ENCODE measurements around the gene RIPK1.

DNA sequence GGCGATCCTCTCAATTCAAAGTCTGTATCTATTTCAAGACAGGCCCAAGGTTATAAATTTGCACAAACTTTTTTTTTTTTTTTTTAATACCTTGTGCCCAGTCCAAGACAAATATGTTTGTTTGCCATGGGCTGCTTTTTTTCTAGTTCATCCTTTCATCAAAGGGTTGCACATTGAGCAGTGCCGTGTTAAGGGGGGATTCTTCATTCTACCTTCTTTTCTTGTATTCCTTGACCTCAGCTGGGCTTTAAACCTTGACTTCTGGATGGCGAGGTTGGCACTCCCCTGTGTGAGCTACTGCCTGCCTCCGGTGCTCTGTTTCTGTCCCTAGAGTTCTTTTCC is 7.4 kb downstream of the RIPK1 start:
- TF ChIP-seq EZH2 (IDR thresholded peaks at IDR 0.05; ENCODE audit: borderline replicate concordance, control insufficient read depth, low read depth, low read length) (no peak), NFYB (IDR thresholded peaks at IDR 0.05; ENCODE audit: insufficient read depth, low read depth, low read length) (no peak), RFX5 (IDR thresholded peaks at IDR 0.05; ENCODE audit: low read depth, low read length) (no peak), SIX5 (IDR thresholded peaks at IDR 0.05; ENCODE audit: low read depth, low read length, severe bottlenecking) (no peak), CEBPB (IDR thresholded peaks at IDR 0.05; ENCODE audit: borderline replicate concordance in 1 of 2, low read depth in 2 of 2, low read length in 2 of 2) (no peak), POLR2A (IDR thresholded peaks at IDR 0.05; ENCODE audit: low read depth, low read length) (no peak), MTA3 (IDR thresholded peaks at IDR 0.05; ENCODE audit: borderline replicate concordance, low read length) (no peak), JUND (IDR thresholded peaks at IDR 0.05; ENCODE audit: low read depth, low read length) (no peak), JUNB (IDR thresholded peaks at IDR 0.05) (no peak), TARDBP (IDR thresholded peaks at IDR 0.05; ENCODE audit: borderline replicate concordance) (no peak)
- TF ChIP-seq, protein P1, sequence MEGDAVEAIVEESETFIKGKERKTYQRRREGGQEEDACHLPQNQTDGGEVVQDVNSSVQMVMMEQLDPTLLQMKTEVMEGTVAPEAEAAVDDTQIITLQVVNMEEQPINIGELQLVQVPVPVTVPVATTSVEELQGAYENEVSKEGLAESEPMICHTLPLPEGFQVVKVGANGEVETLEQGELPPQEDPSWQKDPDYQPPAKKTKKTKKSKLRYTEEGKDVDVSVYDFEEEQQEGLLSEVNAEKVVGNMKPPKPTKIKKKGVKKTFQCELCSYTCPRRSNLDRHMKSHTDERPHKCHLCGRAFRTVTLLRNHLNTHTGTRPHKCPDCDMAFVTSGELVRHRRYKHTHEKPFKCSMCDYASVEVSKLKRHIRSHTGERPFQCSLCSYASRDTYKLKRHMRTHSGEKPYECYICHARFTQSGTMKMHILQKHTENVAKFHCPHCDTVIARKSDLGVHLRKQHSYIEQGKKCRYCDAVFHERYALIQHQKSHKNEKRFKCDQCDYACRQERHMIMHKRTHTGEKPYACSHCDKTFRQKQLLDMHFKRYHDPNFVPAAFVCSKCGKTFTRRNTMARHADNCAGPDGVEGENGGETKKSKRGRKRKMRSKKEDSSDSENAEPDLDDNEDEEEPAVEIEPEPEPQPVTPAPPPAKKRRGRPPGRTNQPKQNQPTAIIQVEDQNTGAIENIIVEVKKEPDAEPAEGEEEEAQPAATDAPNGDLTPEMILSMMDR (IDR thresholded peaks at IDR 0.05 in 2 of 3, conservative IDR thresholded peaks at IDR 0.05 in 1 of 3; ENCODE audit: control insufficient read depth in 2 of 3, extremely low read depth in 1 of 3, insufficient read depth in 1 of 3, low read depth in 3 of 3, low read length in 3 of 3) = no peak
- TF ChIP-seq, protein P2, sequence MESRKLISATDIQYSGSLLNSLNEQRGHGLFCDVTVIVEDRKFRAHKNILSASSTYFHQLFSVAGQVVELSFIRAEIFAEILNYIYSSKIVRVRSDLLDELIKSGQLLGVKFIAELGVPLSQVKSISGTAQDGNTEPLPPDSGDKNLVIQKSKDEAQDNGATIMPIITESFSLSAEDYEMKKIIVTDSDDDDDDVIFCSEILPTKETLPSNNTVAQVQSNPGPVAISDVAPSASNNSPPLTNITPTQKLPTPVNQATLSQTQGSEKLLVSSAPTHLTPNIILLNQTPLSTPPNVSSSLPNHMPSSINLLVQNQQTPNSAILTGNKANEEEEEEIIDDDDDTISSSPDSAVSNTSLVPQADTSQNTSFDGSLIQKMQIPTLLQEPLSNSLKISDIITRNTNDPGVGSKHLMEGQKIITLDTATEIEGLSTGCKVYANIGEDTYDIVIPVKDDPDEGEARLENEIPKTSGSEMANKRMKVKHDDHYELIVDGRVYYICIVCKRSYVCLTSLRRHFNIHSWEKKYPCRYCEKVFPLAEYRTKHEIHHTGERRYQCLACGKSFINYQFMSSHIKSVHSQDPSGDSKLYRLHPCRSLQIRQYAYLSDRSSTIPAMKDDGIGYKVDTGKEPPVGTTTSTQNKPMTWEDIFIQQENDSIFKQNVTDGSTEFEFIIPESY (IDR thresholded peaks at IDR 0.05) = no peak
- TF ChIP-seq, protein P3, sequence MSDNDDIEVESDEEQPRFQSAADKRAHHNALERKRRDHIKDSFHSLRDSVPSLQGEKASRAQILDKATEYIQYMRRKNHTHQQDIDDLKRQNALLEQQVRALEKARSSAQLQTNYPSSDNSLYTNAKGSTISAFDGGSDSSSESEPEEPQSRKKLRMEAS (IDR thresholded peaks at IDR 0.05; ENCODE audit: low read depth, low read length) = no peak
- TF ChIP-seq, protein P4, sequence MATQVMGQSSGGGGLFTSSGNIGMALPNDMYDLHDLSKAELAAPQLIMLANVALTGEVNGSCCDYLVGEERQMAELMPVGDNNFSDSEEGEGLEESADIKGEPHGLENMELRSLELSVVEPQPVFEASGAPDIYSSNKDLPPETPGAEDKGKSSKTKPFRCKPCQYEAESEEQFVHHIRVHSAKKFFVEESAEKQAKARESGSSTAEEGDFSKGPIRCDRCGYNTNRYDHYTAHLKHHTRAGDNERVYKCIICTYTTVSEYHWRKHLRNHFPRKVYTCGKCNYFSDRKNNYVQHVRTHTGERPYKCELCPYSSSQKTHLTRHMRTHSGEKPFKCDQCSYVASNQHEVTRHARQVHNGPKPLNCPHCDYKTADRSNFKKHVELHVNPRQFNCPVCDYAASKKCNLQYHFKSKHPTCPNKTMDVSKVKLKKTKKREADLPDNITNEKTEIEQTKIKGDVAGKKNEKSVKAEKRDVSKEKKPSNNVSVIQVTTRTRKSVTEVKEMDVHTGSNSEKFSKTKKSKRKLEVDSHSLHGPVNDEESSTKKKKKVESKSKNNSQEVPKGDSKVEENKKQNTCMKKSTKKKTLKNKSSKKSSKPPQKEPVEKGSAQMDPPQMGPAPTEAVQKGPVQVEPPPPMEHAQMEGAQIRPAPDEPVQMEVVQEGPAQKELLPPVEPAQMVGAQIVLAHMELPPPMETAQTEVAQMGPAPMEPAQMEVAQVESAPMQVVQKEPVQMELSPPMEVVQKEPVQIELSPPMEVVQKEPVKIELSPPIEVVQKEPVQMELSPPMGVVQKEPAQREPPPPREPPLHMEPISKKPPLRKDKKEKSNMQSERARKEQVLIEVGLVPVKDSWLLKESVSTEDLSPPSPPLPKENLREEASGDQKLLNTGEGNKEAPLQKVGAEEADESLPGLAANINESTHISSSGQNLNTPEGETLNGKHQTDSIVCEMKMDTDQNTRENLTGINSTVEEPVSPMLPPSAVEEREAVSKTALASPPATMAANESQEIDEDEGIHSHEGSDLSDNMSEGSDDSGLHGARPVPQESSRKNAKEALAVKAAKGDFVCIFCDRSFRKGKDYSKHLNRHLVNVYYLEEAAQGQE (IDR thresholded peaks at IDR 0.05; ENCODE audit: low read depth, low read length) = no peak

Data from GM12878 (cell line).